Gastroesophageal sphincter (tissue), 3 donors: ENCODE measurements around the gene PGRMC2.

Experiments used
- CTCF ChIP-seq, 4 experiments: fragments of 200-600 bp in 2 of 4; fragments of 450-650 bp in 2 of 4; sonication (generic) in 1 of 4; IDR thresholded peaks; one replicate each; pipeline ENCODE4 v1.5.1; 2017 to 2019; ENCODE audit warnings: antibody characterized with exemption in 4 of 4, mild to moderate bottlenecking in 2 of 4, moderate library complexity in 2 of 4
- EP300 ChIP-seq: sonication (generic); formaldehyde crosslinking; IDR thresholded peaks from one replicate; pipeline ENCODE4 v1.6.1; 2017; ENCODE audit warnings: antibody characterized with exemption, mild to moderate bottlenecking
- POLR2A ChIP-seq, 2 donors: fragments of 450-650 bp; IDR thresholded peaks; one replicate each; pipeline ENCODE4 v1.6.1; 2017; ENCODE audit warnings: antibody characterized with exemption in 2 of 2, mild to moderate bottlenecking in 2 of 2, moderate library complexity in 1 of 2
- POLR2AphosphoS5 ChIP-seq: sonication (generic); formaldehyde crosslinking; IDR thresholded peaks from one replicate; pipeline ENCODE4 v1.6.1; 2017; ENCODE audit warnings: antibody characterized with exemption

- TF ChIP-seq CTCF (IDR thresholded peaks at IDR 0.05) (no peak), POLR2A (IDR thresholded peaks at IDR 0.05) (no peak), EP300 (no peak), POLR2AphosphoS5 (no peak)
These were observed 59.5 kb downstream of the PGRMC2 start for GRCh38 chr4:128227991-128228571.
